WTC11 (cell line): ENCODE measurements around the gene GRAP.

Experiments
- EMX1 ChIP-seq: fragments of 250-450 bp; sonication (Bioruptor Pico); IDR thresholded peaks from 2 replicates; pipeline ENCODE4 v1.8.0; 2021; ENCODE audit warnings: mild to moderate bottlenecking
- ETV6 ChIP-seq: sonication (generic); formaldehyde crosslinking; IDR thresholded peaks from 2 replicates; pipeline ENCODE4 v1.8.1; 2022; ENCODE audit warnings: mild to moderate bottlenecking, missing genetic modification reagents
- FOXJ3 ChIP-seq: sonication (generic); formaldehyde crosslinking; IDR thresholded peaks from 2 replicates; pipeline ENCODE4 v1.9.0; 2021; ENCODE audit warnings: missing genetic modification reagents, mild to moderate bottlenecking, borderline replicate concordance
- JUN ChIP-seq: sonication (generic); formaldehyde crosslinking; IDR thresholded peaks from 2 replicates; pipeline ENCODE4 v1.8.0; 2023; ENCODE audit warnings: mild to moderate bottlenecking, missing genetic modification reagents
- NFYB ChIP-seq: sonication (generic); formaldehyde crosslinking; conservative IDR thresholded peaks from 2 replicates; pipeline ENCODE4 v1.8.0; 2022; ENCODE audit warnings: low read depth, missing genetic modification reagents
- SMAD3 ChIP-seq: sonication (generic); formaldehyde crosslinking; IDR thresholded peaks from 2 replicates; pipeline ENCODE4 v1.8.0; 2022; ENCODE audit warnings: missing genetic modification reagents, mild to moderate bottlenecking, borderline replicate concordance
- SP1 ChIP-seq: sonication (generic); formaldehyde crosslinking; conservative IDR thresholded peaks from 2 replicates; pipeline ENCODE4 v1.8.1; 2022; ENCODE audit warnings: missing genetic modification reagents
- TF ChIP-seq, protein P1 (sequence below): fragments of 250-450 bp; sonication (Bioruptor Pico); IDR thresholded peaks from 2 replicates; pipeline ENCODE4 v1.9.0; 2021; ENCODE audit warnings: mild to moderate bottlenecking
- TF ChIP-seq, protein P2 (sequence below): sonication (generic); formaldehyde crosslinking; IDR thresholded peaks from 2 replicates; pipeline ENCODE4 v1.8.0; 2022; ENCODE audit warnings: mild to moderate bottlenecking, missing genetic modification reagents
- TF ChIP-seq, protein P3 (sequence below): fragments of 200-600 bp; IDR thresholded peaks from 2 replicates; pipeline ENCODE4 v1.8.0; 2022; ENCODE audit warnings: antibody characterized with exemption
- TF ChIP-seq, protein P4 (sequence below): sonication (generic); formaldehyde crosslinking; IDR thresholded peaks from 2 replicates; pipeline ENCODE4 v1.8.1; 2023; ENCODE audit warnings: mild to moderate bottlenecking, missing genetic modification reagents, moderate library complexity
- TF ChIP-seq, protein P5 (sequence below): sonication (generic); formaldehyde crosslinking; IDR thresholded peaks from 2 replicates; pipeline ENCODE4 v1.8.0; 2022; ENCODE audit warnings: mild to moderate bottlenecking, missing genetic modification reagents
- TF ChIP-seq, protein P6 (sequence below): sonication (generic); formaldehyde crosslinking; IDR thresholded peaks from 2 replicates; pipeline ENCODE4 v1.8.0; 2022; ENCODE audit warnings: mild to moderate bottlenecking, missing genetic modification reagents

DNA sequence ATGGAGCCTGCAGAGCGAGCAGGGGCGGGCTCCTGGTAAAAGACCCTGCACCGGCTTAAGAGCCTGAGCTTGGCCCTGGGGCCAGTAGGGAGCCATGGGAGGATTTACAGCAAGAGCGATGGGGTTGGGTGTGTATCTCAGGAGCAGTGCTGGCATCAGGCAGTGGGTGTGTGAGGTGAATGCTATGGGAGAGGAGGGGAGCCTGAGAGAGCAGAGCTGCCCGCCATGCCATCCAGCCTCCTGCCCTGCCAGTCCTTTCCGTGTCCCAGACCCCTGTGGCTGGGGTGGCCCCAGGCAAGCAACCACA lies 65.5 kb downstream of the GRAP start:
- TF ChIP-seq, protein P1, sequence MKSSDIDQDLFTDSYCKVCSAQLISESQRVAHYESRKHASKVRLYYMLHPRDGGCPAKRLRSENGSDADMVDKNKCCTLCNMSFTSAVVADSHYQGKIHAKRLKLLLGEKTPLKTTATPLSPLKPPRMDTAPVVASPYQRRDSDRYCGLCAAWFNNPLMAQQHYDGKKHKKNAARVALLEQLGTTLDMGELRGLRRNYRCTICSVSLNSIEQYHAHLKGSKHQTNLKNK (CRISPR knock-in tag) = no peak
- TF ChIP-seq SP1 (CRISPR knock-in tag) (no peak), EMX1 (no peak), FOXJ3 (CRISPR knock-in tag) (no peak), JUN (no peak), ETV6 (no peak), SMAD3 (CRISPR knock-in tag) (no peak), NFYB (CRISPR knock-in tag) (no peak)
- TF ChIP-seq, protein P2, sequence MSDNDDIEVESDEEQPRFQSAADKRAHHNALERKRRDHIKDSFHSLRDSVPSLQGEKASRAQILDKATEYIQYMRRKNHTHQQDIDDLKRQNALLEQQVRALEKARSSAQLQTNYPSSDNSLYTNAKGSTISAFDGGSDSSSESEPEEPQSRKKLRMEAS (CRISPR knock-in tag) = no peak
- TF ChIP-seq, protein P3, sequence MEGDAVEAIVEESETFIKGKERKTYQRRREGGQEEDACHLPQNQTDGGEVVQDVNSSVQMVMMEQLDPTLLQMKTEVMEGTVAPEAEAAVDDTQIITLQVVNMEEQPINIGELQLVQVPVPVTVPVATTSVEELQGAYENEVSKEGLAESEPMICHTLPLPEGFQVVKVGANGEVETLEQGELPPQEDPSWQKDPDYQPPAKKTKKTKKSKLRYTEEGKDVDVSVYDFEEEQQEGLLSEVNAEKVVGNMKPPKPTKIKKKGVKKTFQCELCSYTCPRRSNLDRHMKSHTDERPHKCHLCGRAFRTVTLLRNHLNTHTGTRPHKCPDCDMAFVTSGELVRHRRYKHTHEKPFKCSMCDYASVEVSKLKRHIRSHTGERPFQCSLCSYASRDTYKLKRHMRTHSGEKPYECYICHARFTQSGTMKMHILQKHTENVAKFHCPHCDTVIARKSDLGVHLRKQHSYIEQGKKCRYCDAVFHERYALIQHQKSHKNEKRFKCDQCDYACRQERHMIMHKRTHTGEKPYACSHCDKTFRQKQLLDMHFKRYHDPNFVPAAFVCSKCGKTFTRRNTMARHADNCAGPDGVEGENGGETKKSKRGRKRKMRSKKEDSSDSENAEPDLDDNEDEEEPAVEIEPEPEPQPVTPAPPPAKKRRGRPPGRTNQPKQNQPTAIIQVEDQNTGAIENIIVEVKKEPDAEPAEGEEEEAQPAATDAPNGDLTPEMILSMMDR = no peak
- TF ChIP-seq, protein P4, sequence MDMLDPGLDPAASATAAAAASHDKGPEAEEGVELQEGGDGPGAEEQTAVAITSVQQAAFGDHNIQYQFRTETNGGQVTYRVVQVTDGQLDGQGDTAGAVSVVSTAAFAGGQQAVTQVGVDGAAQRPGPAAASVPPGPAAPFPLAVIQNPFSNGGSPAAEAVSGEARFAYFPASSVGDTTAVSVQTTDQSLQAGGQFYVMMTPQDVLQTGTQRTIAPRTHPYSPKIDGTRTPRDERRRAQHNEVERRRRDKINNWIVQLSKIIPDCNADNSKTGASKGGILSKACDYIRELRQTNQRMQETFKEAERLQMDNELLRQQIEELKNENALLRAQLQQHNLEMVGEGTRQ (CRISPR knock-in tag) = no peak
- TF ChIP-seq, protein P5, sequence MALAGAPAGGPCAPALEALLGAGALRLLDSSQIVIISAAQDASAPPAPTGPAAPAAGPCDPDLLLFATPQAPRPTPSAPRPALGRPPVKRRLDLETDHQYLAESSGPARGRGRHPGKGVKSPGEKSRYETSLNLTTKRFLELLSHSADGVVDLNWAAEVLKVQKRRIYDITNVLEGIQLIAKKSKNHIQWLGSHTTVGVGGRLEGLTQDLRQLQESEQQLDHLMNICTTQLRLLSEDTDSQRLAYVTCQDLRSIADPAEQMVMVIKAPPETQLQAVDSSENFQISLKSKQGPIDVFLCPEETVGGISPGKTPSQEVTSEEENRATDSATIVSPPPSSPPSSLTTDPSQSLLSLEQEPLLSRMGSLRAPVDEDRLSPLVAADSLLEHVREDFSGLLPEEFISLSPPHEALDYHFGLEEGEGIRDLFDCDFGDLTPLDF = no peak
- TF ChIP-seq, protein P6, sequence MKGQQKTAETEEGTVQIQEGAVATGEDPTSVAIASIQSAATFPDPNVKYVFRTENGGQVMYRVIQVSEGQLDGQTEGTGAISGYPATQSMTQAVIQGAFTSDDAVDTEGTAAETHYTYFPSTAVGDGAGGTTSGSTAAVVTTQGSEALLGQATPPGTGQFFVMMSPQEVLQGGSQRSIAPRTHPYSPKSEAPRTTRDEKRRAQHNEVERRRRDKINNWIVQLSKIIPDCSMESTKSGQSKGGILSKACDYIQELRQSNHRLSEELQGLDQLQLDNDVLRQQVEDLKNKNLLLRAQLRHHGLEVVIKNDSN = no peak
